NCI-H524 (cell line): Measurements from ENCODE around the gene TPD52L2.

Source experiments
- DNase-seq, 2 experiments: peaks; one replicate each; lab custom pipeline; 2025; lab: John Stamatoyannopoulos, UW

Gene TPD52L2

GRCh38 chr20:63932606-63933160 lies 67.6 kb downstream of the TPD52L2 start:
- no peak for DNase-seq

DNA sequence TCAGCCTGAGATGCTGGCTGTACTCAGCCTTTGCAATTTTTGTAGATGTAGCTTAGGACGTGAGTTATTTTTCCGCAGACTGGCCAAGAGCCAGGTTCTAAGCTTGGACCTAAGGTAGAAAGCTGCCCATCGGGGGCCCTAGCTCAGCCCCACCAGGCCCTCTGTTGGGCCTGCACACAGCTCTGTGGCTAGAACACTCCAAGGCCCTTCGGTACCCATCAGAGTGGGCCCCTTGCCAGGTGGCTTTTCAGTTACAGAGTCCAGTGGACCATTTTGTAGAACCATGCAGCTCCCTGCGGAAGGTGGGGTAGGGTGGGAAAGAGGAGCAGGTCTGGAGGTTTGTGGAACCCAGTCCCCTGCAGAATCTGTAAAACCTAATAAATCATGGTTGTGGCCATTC lies 68.6 kb downstream of the TPD52L2 start:
- no peak for DNase-seq

DNA sequence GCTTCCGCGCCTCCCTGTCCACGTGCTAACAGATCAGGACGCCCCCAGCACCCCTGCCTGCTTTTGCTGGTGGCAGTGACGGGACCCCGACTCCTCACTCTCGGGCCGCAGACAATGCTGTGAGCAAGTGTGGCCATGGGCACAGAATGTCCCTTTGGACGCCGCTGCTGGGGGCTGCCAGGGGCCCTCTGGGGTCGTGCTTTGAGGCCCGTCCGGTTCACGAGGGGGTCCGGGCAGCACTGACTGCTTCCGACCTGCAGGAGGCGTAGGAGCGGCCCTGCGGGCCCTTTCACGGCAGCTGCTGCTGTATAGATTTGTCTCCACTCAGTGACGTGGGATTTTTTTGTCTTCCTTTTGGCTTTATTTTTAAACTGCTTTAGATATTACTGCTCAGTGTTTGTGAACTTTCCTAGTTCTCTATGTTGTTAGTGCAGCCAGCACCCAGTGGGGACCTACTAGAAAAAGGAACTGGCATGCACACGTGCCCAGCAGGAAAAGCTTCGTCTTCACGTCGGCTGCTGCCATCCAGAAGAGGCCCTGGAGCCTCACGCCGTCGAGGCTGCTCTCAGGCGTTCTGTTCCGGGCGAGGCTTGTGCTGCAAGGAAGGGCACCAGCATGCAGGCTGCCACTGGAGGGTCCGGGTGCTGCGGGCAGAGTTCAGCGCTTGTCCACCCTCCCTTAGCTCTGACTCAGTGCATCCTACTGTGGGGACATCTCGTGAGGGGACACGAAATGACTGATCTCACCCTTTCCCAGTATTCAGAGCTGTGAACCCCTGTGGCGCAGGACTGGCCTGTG lies 69.4 kb downstream of the TPD52L2 start:
- no peak for DNase-seq

- no peak for DNase-seq
Observed at GRCh38 chr20:63935447-63935846, 70.4 kb downstream of the TPD52L2 start.

DNA sequence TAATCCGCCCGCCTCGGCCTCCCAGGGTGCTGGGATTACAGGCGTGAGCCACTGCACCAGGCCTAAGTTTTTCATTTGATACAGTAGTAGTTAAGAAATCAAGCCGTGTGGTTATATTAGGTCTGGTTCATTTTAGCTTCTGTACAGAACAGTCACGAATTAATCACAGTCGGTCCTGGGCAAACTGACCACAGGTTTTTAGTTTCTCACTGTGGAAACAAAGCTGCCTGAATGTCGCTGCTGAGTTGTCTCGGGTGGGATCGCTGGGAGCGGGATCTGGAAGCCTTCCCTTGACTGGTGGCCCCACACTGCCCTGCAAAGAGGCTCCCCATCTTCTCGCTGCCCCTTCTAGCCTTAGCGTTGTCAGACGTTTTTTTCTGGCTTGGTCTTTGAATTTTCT lies 72.5 kb downstream of the TPD52L2 start:
- no peak for DNase-seq

- DNase-seq: no peak
Observed at GRCh38 chr20:63939061-63939935, 74.2 kb downstream of the TPD52L2 start.

- no peak for DNase-seq
Observed at GRCh38 chr20:63940071-63940471, 75.0 kb downstream of the TPD52L2 start.

DNA sequence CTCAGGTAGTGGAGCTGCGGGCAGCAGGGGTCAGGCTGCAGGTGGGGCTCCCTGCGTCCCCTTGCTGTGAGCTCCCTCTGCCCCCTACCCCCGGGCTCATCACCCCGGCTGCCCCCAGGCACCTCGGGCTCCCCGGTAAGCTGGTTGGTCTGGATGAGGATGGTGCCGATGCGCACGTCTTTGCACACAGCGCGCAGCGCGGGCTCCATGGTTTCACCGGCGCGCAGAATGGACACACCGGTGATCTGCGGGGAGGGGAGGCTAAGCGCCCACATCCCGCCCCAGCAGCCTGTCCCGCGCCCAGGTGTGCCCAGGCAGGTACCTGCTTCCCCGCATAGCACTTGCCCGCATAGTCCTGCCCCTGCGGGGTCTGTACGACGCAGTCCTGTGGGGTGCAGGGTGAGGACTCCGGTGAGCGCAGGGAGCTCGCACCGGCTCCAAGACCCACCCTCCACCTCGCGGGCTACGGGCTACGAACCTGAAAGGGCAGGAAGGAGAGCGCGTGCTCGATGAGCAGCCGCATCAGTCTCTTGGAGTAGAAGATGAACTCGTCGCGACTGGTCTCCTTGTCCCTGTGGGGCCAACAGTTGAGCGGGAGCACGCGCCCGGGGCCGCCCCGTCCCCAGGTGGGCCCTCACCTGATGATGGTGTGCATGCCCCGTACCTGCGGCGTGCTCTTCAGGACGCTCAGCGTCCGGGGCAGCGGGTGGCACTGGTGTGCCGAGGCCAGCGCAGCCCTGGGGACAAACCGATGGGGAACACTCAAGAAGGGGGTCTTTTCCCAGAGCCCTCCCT lies 75.6 kb downstream of the TPD52L2 start:
- DNase-seq: no peak
